CD4-positive, alpha-beta memory T cell (primary cell): Measurements from ENCODE around the gene TRIM26. TPM values are rescaled to one million over a fixed set of nuclear protein-coding genes. Genes with fewer than 3 reads are reported as not detected.

Experiments used
- CTCF ChIA-PET: fragments of 350-600 bp; sonication (Branson Sonifier 250); formaldehyde crosslinking; loops from one replicate; lab custom pipeline; 2021; ENCODE audit warnings: inconsistent platforms; ENCODE audit not compliant: partially characterized antibody; lab: Charles Lee
- POLR2A ChIA-PET: fragments of 350-600 bp; sonication (Branson Sonifier 250); formaldehyde crosslinking; loops from one replicate; lab custom pipeline; 2021; ENCODE audit not compliant: partially characterized antibody; lab: Charles Lee
- DNase-seq, 5 donors: peaks; one replicate each; pipeline versions ENCODE4 v3.0.0 to v3.0.0-alpha.2; 2020 to 2022; ENCODE audit warnings: mixed read lengths in 1 of 5
- H3K27ac ChIP-seq: one replicate; pipeline ENCODE4 v1.7.0; 2013; ENCODE audit warnings: low read depth, low read length
- H3K27me3 ChIP-seq: 2 replicates; pipeline ENCODE4 v1.7.0; 2013; ENCODE audit warnings: mild to moderate bottlenecking, low read length, moderate library complexity; ENCODE audit not compliant: insufficient read depth
- H3K36me3 ChIP-seq: 2 replicates; pipeline ENCODE4 v1.7.0; 2013; ENCODE audit warnings: mild to moderate bottlenecking, low read length, moderate library complexity; ENCODE audit not compliant: insufficient read depth
- H3K4me1 ChIP-seq: 2 replicates; pipeline ENCODE4 v1.7.0; 2013; ENCODE audit warnings: mild to moderate bottlenecking, low read length, moderate library complexity; ENCODE audit not compliant: insufficient read depth
- H3K4me3 ChIP-seq, 2 donors: one replicate each; pipeline ENCODE4 v1.7.0; 2013; ENCODE audit warnings: low read length in 2 of 2, mild to moderate bottlenecking in 1 of 2
- H3K9me3 ChIP-seq, 2 donors: one replicate each; pipeline ENCODE4 v1.7.0; 2013; ENCODE audit warnings: low read length in 2 of 2, control low read depth in 1 of 2; ENCODE audit not compliant: control insufficient read depth in 1 of 2
- H3K27ac Mint-ChIP-seq, 7 donors: one replicate each; pipeline ENCODE4 v1.8.0; 2020 to 2021; ENCODE audit warnings: mixed read lengths in 7 of 7, mild to moderate bottlenecking in 6 of 7, inconsistent platforms in 3 of 7, moderate library complexity in 3 of 7
- H3K27me3 Mint-ChIP-seq, 2 donors: one replicate each; pipeline ENCODE4 v1.8.0; 2020 to 2021; ENCODE audit warnings: mixed read lengths in 2 of 2
- H3K36me3 Mint-ChIP-seq, 2 donors: one replicate each; pipeline ENCODE4 v1.8.0; 2020 to 2021; ENCODE audit warnings: mixed read lengths in 2 of 2, inconsistent platforms in 1 of 2, mild to moderate bottlenecking in 1 of 2
- H3K4me1 Mint-ChIP-seq, 4 donors: one replicate each; pipeline ENCODE4 v1.8.0; 2020 to 2021; ENCODE audit warnings: mixed read lengths in 4 of 4, mild to moderate bottlenecking in 1 of 4
- H3K4me3 Mint-ChIP-seq, 8 donors: one replicate each; pipeline ENCODE4 v1.8.0; 2020 to 2021; ENCODE audit warnings: mixed read lengths in 8 of 8, mild to moderate bottlenecking in 7 of 8, moderate library complexity in 6 of 8, inconsistent platforms in 3 of 8
- H3K9me3 Mint-ChIP-seq, 8 donors: one replicate each; pipeline ENCODE4 v1.8.0; 2020 to 2021; ENCODE audit warnings: mixed read lengths in 8 of 8, mild to moderate bottlenecking in 5 of 8, inconsistent platforms in 3 of 8, moderate library complexity in 1 of 8
- intact Hi-C: fragments of 100-400 bp; cut with micrococcal nuclease; formaldehyde crosslinking; loops from one replicate; pipeline ENCODE4 v1.15.1; 2023
- polyA plus RNA-seq, 2 donors: library from polyadenylated mRNA; unstranded; fragments of 300-500 nt; fragmentation: Illumina TruSeq; gene quantifications; one replicate each; pipeline ENCODE4 v1.2.3, GENCODE V29; 2021
- total RNA-seq, 2 experiments: library from RNA; stranded (reverse); gene quantifications; one replicate each; pipeline ENCODE4 v1.2.3, GENCODE V29; 2021

Gene TRIM26
- total and polyA plus RNA-seq, 4 experiments from 2014 or later: 17.3 to 60.7 (median 55.5) TPM

DNA sequence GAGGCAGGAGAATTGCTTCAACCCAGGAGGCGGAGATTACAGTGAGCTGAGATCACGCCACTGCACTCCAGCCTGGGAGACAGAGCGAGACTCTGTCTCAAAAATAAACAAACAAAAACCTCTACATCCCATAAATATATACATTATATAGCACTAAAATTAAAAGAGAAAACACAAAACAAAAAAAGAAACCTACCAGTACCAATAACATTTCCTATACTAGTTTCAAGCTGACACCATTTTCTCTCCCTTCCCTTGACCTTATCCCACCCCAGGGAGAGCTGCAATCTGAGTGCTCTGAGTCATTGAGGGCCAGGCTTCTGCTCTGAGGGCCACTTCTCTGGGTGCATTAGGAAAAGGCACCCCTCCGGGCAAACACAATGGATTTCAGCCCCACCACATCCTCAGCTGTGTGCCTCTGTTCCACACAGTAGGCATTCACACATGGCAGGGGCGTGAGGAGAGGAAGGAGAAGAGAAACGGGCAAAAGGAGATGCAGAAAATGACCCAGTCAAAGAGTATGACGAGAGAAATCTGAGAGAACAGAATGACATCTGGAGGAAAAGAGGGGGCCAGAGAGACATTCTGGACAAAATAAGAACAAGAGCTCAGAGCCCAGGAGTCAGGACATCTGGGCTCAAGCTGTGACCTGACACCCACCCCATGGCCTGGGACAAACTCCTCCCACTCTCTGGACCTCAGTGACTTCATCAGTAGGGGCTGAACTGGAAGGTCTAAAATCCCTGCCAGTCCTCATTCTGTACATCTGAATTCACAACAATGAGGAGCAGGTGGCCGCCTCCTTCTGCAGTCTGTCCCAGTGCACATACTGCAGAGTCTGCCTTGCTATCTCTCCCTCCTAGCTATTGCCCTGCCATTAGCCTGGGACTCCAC, 18.2 kb downstream of the TRIM26 start:
- intact Hi-C loops: no loop called here
- POLR2A ChIA-PET: interaction anchor here (2.8 kb wide), 1 partner anchor 18 kb away, joined by 11 read pairs; the partner anchor contains the start of gene TRIM26
- Mint-ChIP-seq H3K4me3 (no peak overlapping the region), H3K27ac (peak overlapping the region in 6 of 7 donors; percentile 62 to 86 (median 73)), H3K27me3 (no peaks in the 10 kb centered on the region), H3K36me3 (peaks cover 61 to 79% of the 10 kb centered on the region in 2 donors), H3K9me3 (peaks cover 0 to 2% (median 0%) of the 10 kb centered on the region in 8 donors), H3K4me1 (peaks cover 0 to 9% (median 5%) of the 10 kb centered on the region in 4 donors)
- H3K27me3 ChIP-seq: no peaks in the 10 kb centered on the region
- H3K27ac ChIP-seq: no peak overlapping the region
- no peak overlapping the region for H3K4me3 ChIP-seq
- H3K9me3 ChIP-seq: no peaks in the 10 kb centered on the region
- H3K4me1 ChIP-seq: no peaks in the 10 kb centered on the region
- DNase-seq: no peak
- H3K36me3 ChIP-seq: peaks cover 66% of the 10 kb centered on the region
- CTCF ChIA-PET: interaction anchor here (2.4 kb wide), 1 partner anchor 63 kb away, joined by 8 read pairs; no protein-coding TSS in a partner anchor

DNA sequence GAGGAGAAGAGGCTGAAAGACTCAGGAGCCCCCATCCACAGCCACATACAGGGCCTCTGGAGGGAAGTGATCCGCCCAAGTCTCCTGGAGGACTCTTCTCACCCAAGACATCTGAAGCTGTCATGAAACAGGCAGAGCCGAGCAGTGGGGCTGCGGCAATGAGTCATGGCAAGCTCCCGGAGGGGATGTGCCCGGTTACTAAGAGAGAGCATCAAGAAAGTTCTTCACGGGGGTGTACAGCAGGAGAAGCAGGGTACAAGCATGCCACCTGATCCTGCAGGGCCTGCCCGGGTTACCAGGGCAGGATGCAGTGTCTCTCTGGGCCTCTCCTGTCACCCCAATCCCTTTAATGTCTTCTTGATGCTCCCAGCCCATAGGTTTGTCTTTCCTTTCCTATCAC, 21.1 kb downstream of the TRIM26 start:
- H3K27me3 Mint-ChIP-seq: no peaks in the 10 kb centered on the region
- no peaks in the 10 kb centered on the region for H3K27me3 ChIP-seq
- H3K27ac ChIP-seq: no peak overlapping the region
- peak overlapping the region in 6 of 7 donors; percentile 10 to 75 (median 42) for H3K27ac Mint-ChIP-seq
- intact Hi-C loops: no loop called here
- DNase-seq: no peak
- peaks cover 0 to 2% (median 0%) of the 10 kb centered on the region in 8 donors for H3K9me3 Mint-ChIP-seq
- H3K4me3 Mint-ChIP-seq: no peak overlapping the region
- H3K36me3 Mint-ChIP-seq: peaks cover 66 to 84% of the 10 kb centered on the region in 2 donors
- peaks cover 60% of the 10 kb centered on the region for H3K36me3 ChIP-seq
- H3K9me3 ChIP-seq: no peaks in the 10 kb centered on the region
- ChIA-PET CTCF (no interaction called here), POLR2A (interaction anchor here (0.9 kb wide), 1 partner anchor 28 kb away, joined by 3 read pairs; no protein-coding TSS in a partner anchor)
- H3K4me1 Mint-ChIP-seq: peaks cover 0 to 4% (median under 1%) of the 10 kb centered on the region in 4 donors
- H3K4me3 ChIP-seq: no peak overlapping the region
- no peaks in the 10 kb centered on the region for H3K4me1 ChIP-seq

DNA sequence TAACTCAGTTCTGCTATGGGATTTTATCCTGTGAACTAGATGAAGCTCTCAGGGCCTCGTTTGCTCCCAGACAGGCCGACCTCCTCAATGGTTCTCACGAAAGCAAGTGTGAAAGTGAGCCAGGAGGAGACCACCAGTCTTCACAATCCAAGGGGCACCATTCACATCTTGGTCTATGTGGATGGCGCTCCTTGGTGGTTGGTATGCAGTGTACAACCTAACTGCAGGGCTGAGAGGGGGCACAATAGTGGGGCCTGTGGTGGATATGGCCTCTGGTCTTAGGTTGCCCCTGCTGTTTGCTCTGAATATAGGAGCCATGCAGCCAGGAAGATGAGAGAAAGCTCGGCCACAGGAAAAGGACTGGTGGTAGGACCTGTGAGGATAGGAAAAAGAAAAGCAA, 24.7 kb downstream of the TRIM26 start:
- Histone ChIP-seq H3K36me3 (peaks cover 57% of the 10 kb centered on the region), H3K9me3 (no peaks in the 10 kb centered on the region), H3K27me3 (no peaks in the 10 kb centered on the region), H3K27ac (no peak overlapping the region), H3K4me3 (no peak overlapping the region), H3K4me1 (no peaks in the 10 kb centered on the region)
- no peak for DNase-seq
- intact Hi-C loops: no loop called here
- Mint-ChIP-seq H3K36me3 (peaks cover 66 to 83% of the 10 kb centered on the region in 2 donors), H3K9me3 (no peaks in the 10 kb centered on the region), H3K27ac (peak overlapping the region in 4 of 7 donors; percentile 19 to 76 (median 40)), H3K4me3 (no peak overlapping the region), H3K4me1 (peaks cover 0 to 1% (median 0%) of the 10 kb centered on the region in 4 donors), H3K27me3 (no peaks in the 10 kb centered on the region)
- POLR2A ChIA-PET: no interaction called here
- CTCF ChIA-PET: interaction anchor here (1.2 to 1.5 kb wide), 2 partner anchors 30 to 57 kb away, joined by 4 read pairs; no protein-coding TSS in a partner anchor

DNA sequence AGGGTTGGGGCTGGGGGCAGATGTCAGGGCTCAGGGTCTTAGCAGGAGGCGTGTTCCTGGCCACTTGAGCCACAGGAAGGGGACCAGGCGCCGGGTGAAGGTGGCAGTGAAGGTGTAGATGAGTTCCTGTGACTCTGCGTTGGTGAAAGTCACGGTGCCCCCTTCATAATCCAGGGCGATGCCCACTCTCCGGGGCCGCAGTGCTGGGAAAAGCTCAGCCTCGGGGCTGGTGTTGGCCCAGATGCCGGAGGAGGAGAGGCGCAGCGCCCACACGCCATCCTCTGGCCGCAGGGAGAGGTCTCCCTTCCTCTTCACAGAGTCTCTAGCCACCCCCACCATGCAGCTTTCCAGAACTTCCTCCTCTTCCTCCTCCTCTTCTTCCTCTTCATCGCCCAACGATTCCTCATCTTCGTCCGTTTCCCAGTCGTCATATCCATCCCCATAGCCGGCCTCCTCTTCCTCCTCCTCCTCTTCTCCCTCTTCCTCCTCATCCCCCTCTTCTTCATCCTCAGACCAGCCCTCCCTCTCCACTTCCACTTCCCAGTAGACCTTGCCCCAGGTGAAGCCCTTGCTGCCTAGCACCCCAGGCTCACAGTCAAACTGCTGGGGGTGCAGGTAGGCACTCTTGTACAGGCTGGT, 27.2 kb downstream of the TRIM26 start:
- ChIA-PET POLR2A (no interaction called here), CTCF (no interaction called here)
- Mint-ChIP-seq H3K9me3 (peaks cover 0 to 4% (median 1%) of the 10 kb centered on the region in 8 donors), H3K36me3 (peaks cover 52 to 62% of the 10 kb centered on the region in 2 donors), H3K4me3 (no peak overlapping the region), H3K27ac (peak overlapping the region in 1 of 7 donors; percentile 7), H3K4me1 (no peaks in the 10 kb centered on the region), H3K27me3 (peaks cover 0 to 3% of the 10 kb centered on the region in 2 donors)
- no peak overlapping the region for H3K27ac ChIP-seq
- intact Hi-C loops: no loop called here
- no peaks in the 10 kb centered on the region for H3K4me1 ChIP-seq
- no peak for DNase-seq
- H3K27me3 ChIP-seq: no peaks in the 10 kb centered on the region
- no peak overlapping the region for H3K4me3 ChIP-seq
- H3K9me3 ChIP-seq: no peaks in the 10 kb centered on the region
- H3K36me3 ChIP-seq: peaks cover 45% of the 10 kb centered on the region

GRCh38 chr6:30184417-30185031, 28.7 kb downstream of the TRIM26 start:
- H3K27ac Mint-ChIP-seq: peak overlapping the region in 3 of 7 donors; percentile 12 to 43 (median 13)
- H3K27me3 Mint-ChIP-seq: peaks cover 5 to 8% of the 10 kb centered on the region in 2 donors
- DNase-seq: no peak
- H3K9me3 ChIP-seq: peaks cover 0 to 4% of the 10 kb centered on the region in 2 donors
- H3K4me3 ChIP-seq: no peak overlapping the region
- H3K36me3 ChIP-seq: peaks cover 32% of the 10 kb centered on the region
- H3K4me1 Mint-ChIP-seq: no peaks in the 10 kb centered on the region
- H3K9me3 Mint-ChIP-seq: peaks cover 0 to 14% (median 9%) of the 10 kb centered on the region in 8 donors
- H3K27me3 ChIP-seq: peaks cover 5% of the 10 kb centered on the region
- intact Hi-C loops: no loop called here
- peaks cover 38 to 48% of the 10 kb centered on the region in 2 donors for H3K36me3 Mint-ChIP-seq
- POLR2A ChIA-PET: no interaction called here
- no peaks in the 10 kb centered on the region for H3K4me1 ChIP-seq
- H3K27ac ChIP-seq: no peak overlapping the region
- no peak overlapping the region for H3K4me3 Mint-ChIP-seq
- CTCF ChIA-PET: no interaction called here

DNA sequence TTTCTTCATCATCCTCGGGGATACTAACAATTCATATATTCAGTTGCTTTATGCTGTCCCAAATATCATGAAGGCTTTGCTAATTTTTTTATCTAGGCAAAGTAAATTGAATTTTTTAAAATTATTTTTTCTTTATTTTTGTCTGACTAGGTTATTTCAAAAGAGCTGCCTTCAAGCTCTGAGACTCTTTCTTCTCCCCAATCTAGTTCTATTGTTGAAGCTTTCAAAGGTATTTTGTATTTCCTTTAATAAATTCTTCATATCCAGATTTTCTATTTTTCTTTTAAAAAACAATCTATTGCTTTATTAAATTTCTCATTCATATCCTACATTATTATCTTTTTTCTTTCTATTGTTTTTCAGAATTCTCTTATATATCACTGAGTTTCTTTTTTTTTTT, 33.1 kb downstream of the TRIM26 start:
- no peaks in the 10 kb centered on the region for H3K4me1 Mint-ChIP-seq
- Histone ChIP-seq H3K27me3 (peaks cover 7% of the 10 kb centered on the region), H3K36me3 (peaks cover 7% of the 10 kb centered on the region), H3K9me3 (peaks cover 0 to 4% of the 10 kb centered on the region in 2 donors), H3K4me1 (no peaks in the 10 kb centered on the region), H3K4me3 (no peak overlapping the region), H3K27ac (no peak overlapping the region)
- intact Hi-C loops: no loop called here
- H3K27ac Mint-ChIP-seq: no peak overlapping the region
- H3K27me3 Mint-ChIP-seq: peaks cover 20 to 37% of the 10 kb centered on the region in 2 donors
- peaks cover 0 to 19% (median 15%) of the 10 kb centered on the region in 8 donors for H3K9me3 Mint-ChIP-seq
- POLR2A ChIA-PET: no interaction called here
- peaks cover 8 to 9% of the 10 kb centered on the region in 2 donors for H3K36me3 Mint-ChIP-seq
- CTCF ChIA-PET: interaction anchor here (1.5 kb wide), 1 partner anchor 9 kb away, joined by 4 read pairs; no protein-coding TSS in a partner anchor
- no peak for DNase-seq
- H3K4me3 Mint-ChIP-seq: no peak overlapping the region
